ENCODE data around the gene TRO. TPM values are rescaled to one million over a fixed set of nuclear protein-coding genes. Genes with fewer than 3 reads are reported as not detected.

TRO gene
- total RNA-seq, 4 donors from 2014 or later, result 1.4 to 14.0 (median 3.0) TPM

- H3K27ac ChIP-seq, result no peak overlapping the region
Measured at GRCh38 chrX:54935306-54935705, 14.7 kb downstream of the TRO start.

GRCh38 chrX:54937416-54937815, 16.8 kb downstream of the TRO start:
- H3K36me3 ChIP-seq, result no peaks in the 10 kb centered on the region
- H3K4me1 ChIP-seq, result no peaks in the 10 kb centered on the region
- no peaks in the 10 kb centered on the region for H3K9me3 ChIP-seq
- no peak overlapping the region for H3K4me3 ChIP-seq
- no peak overlapping the region for H3K27ac ChIP-seq
- no peaks in the 10 kb centered on the region for H3K27me3 ChIP-seq
- DNase-seq, result no peak
- no peak for TF ChIP-seq POLR2A (IDR thresholded peaks at IDR 0.05)
- TF ChIP-seq CTCF (IDR thresholded peaks at IDR 0.05), result no peak

More at GRCh38 chrX:54935306-54935705, 14.7 kb downstream of the TRO start:
- no peak for DNase-seq
- no peak for TF ChIP-seq CTCF (IDR thresholded peaks at IDR 0.05)
- no peak for TF ChIP-seq POLR2A (IDR thresholded peaks at IDR 0.05)
- Histone ChIP-seq H3K9me3 (no peaks in the 10 kb centered on the region), H3K27me3 (no peaks in the 10 kb centered on the region), H3K36me3 (no peaks in the 10 kb centered on the region), H3K4me1 (no peaks in the 10 kb centered on the region), H3K4me3 (no peak overlapping the region)

- Histone ChIP-seq H3K27ac (no peak overlapping the region), H3K9me3 (no peaks in the 10 kb centered on the region), H3K36me3 (no peaks in the 10 kb centered on the region), H3K27me3 (no peaks in the 10 kb centered on the region), H3K4me3 (no peak overlapping the region), H3K4me1 (no peaks in the 10 kb centered on the region)
- DNase-seq, result no peak
- no peak for TF ChIP-seq POLR2A (IDR thresholded peaks at IDR 0.05)
- TF ChIP-seq CTCF (IDR thresholded peaks at IDR 0.05), result no peak
Measured at GRCh38 chrX:54944816-54945215, 24.2 kb downstream of the TRO start.

- H3K27me3 ChIP-seq, result no peaks in the 10 kb centered on the region
- no peak for DNase-seq
Measured at GRCh38 chrX:54945224-54945623, 24.6 kb downstream of the TRO start.

GRCh38 chrX:54950730-54951375, 30.2 kb downstream of the TRO start:
- no peaks in the 10 kb centered on the region for H3K9me3 ChIP-seq
- no peaks in the 10 kb centered on the region for H3K36me3 ChIP-seq
- no peak overlapping the region for H3K27ac ChIP-seq
- H3K4me1 ChIP-seq, result no peaks in the 10 kb centered on the region
- H3K4me3 ChIP-seq, result no peak overlapping the region
- TF ChIP-seq CTCF (IDR thresholded peaks at IDR 0.05) (no peak), POLR2A (IDR thresholded peaks at IDR 0.05) (no peak)
- DNase-seq, result no peak
- H3K27me3 ChIP-seq, result no peaks in the 10 kb centered on the region

More at GRCh38 chrX:54945224-54945623, 24.6 kb downstream of the TRO start:
- Histone ChIP-seq H3K4me3 (no peak overlapping the region), H3K27ac (no peak overlapping the region), H3K4me1 (no peaks in the 10 kb centered on the region), H3K36me3 (no peaks in the 10 kb centered on the region), H3K9me3 (no peaks in the 10 kb centered on the region)
- no peak for TF ChIP-seq CTCF (IDR thresholded peaks at IDR 0.05)
- no peak for TF ChIP-seq POLR2A (IDR thresholded peaks at IDR 0.05)

- H3K27ac ChIP-seq, result no peak overlapping the region
- H3K9me3 ChIP-seq, result no peaks in the 10 kb centered on the region
- H3K27me3 ChIP-seq, result no peaks in the 10 kb centered on the region
- H3K36me3 ChIP-seq, result no peaks in the 10 kb centered on the region
- no peaks in the 10 kb centered on the region for H3K4me1 ChIP-seq
- H3K4me3 ChIP-seq, result no peak overlapping the region
- DNase-seq, result no peak
- TF ChIP-seq POLR2A (IDR thresholded peaks at IDR 0.05) (no peak), CTCF (IDR thresholded peaks at IDR 0.05) (no peak)
Measured at GRCh38 chrX:54961750-54962149, 41.1 kb downstream of the TRO start.

Data from Peyer's patch (tissue), 4 donors.